Measurements from ENCODE around the gene KIAA0753. TPM values are rescaled to one million over a fixed set of nuclear protein-coding genes. Genes with fewer than 3 reads are reported as not detected.

The KIAA0753 gene
- polyA plus RNA-seq, 1 donor (not counting 4 experiments of a cell fraction or from before 2014, with no cell fraction given) = 11.6 TPM

- Histone ChIP-seq H3K4me2 (ENCODE audit: control insufficient read depth, extremely low read depth, insufficient read depth, low read depth, low read length) (peak overlapping the region; percentile 78), H3K27me3 (ENCODE audit: control insufficient read depth, extremely low read depth, insufficient read depth, low read length) (no peaks in the 10 kb centered on the region), H3K9ac (ENCODE audit: control insufficient read depth, extremely low read depth, insufficient read depth, low read length) (peak overlapping the region; percentile 64), H2AFZ (ENCODE audit: control insufficient read depth, low read length) (peak overlapping the region; percentile 79), H3K4me3 (ENCODE audit: control insufficient read depth in 2 of 3, extremely low read depth in 1 of 3, insufficient read depth in 2 of 3, low read depth in 1 of 3, low read length in 3 of 3) (peak overlapping the region; percentile 26 to 79 (median 54)), H3K36me3 (ENCODE audit: control insufficient read depth in 2 of 2, extremely low read depth in 1 of 2, insufficient read depth in 2 of 2, low read length in 2 of 2) (no peaks in the 10 kb centered on the region), H3K79me2 (ENCODE audit: control insufficient read depth, insufficient read depth, low read length) (peaks cover 9% of the 10 kb centered on the region), H3K9me1 (ENCODE audit: control insufficient read depth, extremely low read depth, insufficient read depth, low read length) (no peaks in the 10 kb centered on the region), H4K20me1 (ENCODE audit: control insufficient read depth, extremely low read depth, insufficient read depth, low read length) (no peaks in the 10 kb centered on the region), H3K4me1 (ENCODE audit: control insufficient read depth, extremely low read depth, insufficient read depth, low read length) (peaks cover 47% of the 10 kb centered on the region), H3K27ac (ENCODE audit: control insufficient read depth, insufficient read depth, low read length) (peak overlapping the region; percentile 60), H3K9me3 (ENCODE audit: control insufficient read depth, low read depth, low read length) (no peaks in the 10 kb centered on the region)
- TF ChIP-seq EZH2 (IDR thresholded peaks at IDR 0.05; ENCODE audit: low read length) (no peak), CTCF (optimal IDR thresholded peaks at IDR 0.05 in 1 of 3, IDR thresholded peaks at IDR 0.05 in 1 of 3, conservative IDR thresholded peaks at IDR 0.05 in 1 of 3; ENCODE audit: extremely low read depth in 1 of 3, insufficient read depth in 2 of 3, low read length in 3 of 3) (peak in 1 of 3 experiments; percentile 40)
- DNase-seq (ENCODE audit: low read depth, low spot score) = no peak
- dilution Hi-C loops (cut with MboI; ENCODE audit: extremely low pct_ligation_motif_present, low sequenced_read_pairs) = no loop called here
- peak; percentile 96 for FAIRE-seq
Observed at GRCh38 chr17:6654841-6655731, 14.6 kb upstream of the KIAA0753 start.

GRCh38 chr17:6651919-6652452, 11.5 kb upstream of the KIAA0753 start:
- peak overlapping the region; percentile 92 for H3K27ac ChIP-seq (ENCODE audit: control insufficient read depth, insufficient read depth, low read length)
- no peak for FAIRE-seq
- TF ChIP-seq CTCF (optimal IDR thresholded peaks at IDR 0.05 in 1 of 3, IDR thresholded peaks at IDR 0.05 in 1 of 3, conservative IDR thresholded peaks at IDR 0.05 in 1 of 3; ENCODE audit: extremely low read depth in 1 of 3, insufficient read depth in 2 of 3, low read length in 3 of 3) (no peak), EZH2 (IDR thresholded peaks at IDR 0.05; ENCODE audit: low read length) (no peak)
- H3K9me1 ChIP-seq (ENCODE audit: control insufficient read depth, extremely low read depth, insufficient read depth, low read length) = no peaks in the 10 kb centered on the region
- no peaks in the 10 kb centered on the region for H3K27me3 ChIP-seq (ENCODE audit: control insufficient read depth, extremely low read depth, insufficient read depth, low read length)
- peaks cover 9 to 10% of the 10 kb centered on the region in 2 experiments for H3K36me3 ChIP-seq (ENCODE audit: control insufficient read depth in 2 of 2, extremely low read depth in 1 of 2, insufficient read depth in 2 of 2, low read length in 2 of 2)
- H3K4me2 ChIP-seq (ENCODE audit: control insufficient read depth, extremely low read depth, insufficient read depth, low read depth, low read length) = peak overlapping the region; percentile 63
- peaks cover 37% of the 10 kb centered on the region for H3K79me2 ChIP-seq (ENCODE audit: control insufficient read depth, insufficient read depth, low read length)
- peak overlapping the region; percentile 96 for H3K9ac ChIP-seq (ENCODE audit: control insufficient read depth, extremely low read depth, insufficient read depth, low read length)
- peak overlapping the region; percentile 88 for H2AFZ ChIP-seq (ENCODE audit: control insufficient read depth, low read length)
- dilution Hi-C loops (cut with MboI; ENCODE audit: extremely low pct_ligation_motif_present, low sequenced_read_pairs) = no loop called here
- no peak for DNase-seq (ENCODE audit: low read depth, low spot score)
- no peaks in the 10 kb centered on the region for H4K20me1 ChIP-seq (ENCODE audit: control insufficient read depth, extremely low read depth, insufficient read depth, low read length)
- peaks cover 48% of the 10 kb centered on the region for H3K4me1 ChIP-seq (ENCODE audit: control insufficient read depth, extremely low read depth, insufficient read depth, low read length)
- no peaks in the 10 kb centered on the region for H3K9me3 ChIP-seq (ENCODE audit: control insufficient read depth, low read depth, low read length)
- H3K4me3 ChIP-seq (ENCODE audit: control insufficient read depth in 2 of 3, extremely low read depth in 1 of 3, insufficient read depth in 2 of 3, low read depth in 1 of 3, low read length in 3 of 3) = peak overlapping the region; percentile 80 to 97 (median 90)
